ENCODE results near the gene JAZF1. TPM values are rescaled to one million over a fixed set of nuclear protein-coding genes. Genes with fewer than 3 reads are reported as not detected.

JAZF1 gene
- total and polyA plus RNA-seq, 3 donors from 2014 or later, result 38.5 to 51.0 (median 46.4) TPM

- intact Hi-C loops (cut with DNase I; ENCODE audit: low total_unique reads), result loop anchor here (10.0 kb wide), 1 partner anchor 736 kb away; no protein-coding TSS in a partner anchor
- Histone ChIP-seq H3K27me3 (no peaks in the 10 kb centered on the region), H3K4me1 (no peaks in the 10 kb centered on the region), H3K27ac (no peak overlapping the region), H3K4me3 (no peak overlapping the region), H3K9me3 (no peaks in the 10 kb centered on the region), H3K36me3 (ENCODE audit: low read depth, missing control alignments) (no peaks in the 10 kb centered on the region)
- TF ChIP-seq CTCF (IDR thresholded peaks at IDR 0.05), result no peak
- TF ChIP-seq POLR2A (IDR thresholded peaks at IDR 0.05), result no peak
- DNase-seq, result no peak
Measured at GRCh38 chr7:27930910-27931476, 249.6 kb downstream of the JAZF1 start.

GRCh38 chr7:27929127-27929526 is 251.5 kb downstream of the JAZF1 start:
- whole genome bisulfite sequencing, 2 donors, result 88 to 93% methylated on average over 3 of the region's 3 CpGs
- H3K9me3 ChIP-seq, result no peaks in the 10 kb centered on the region
- no peaks in the 10 kb centered on the region for H3K27me3 ChIP-seq
- no peaks in the 10 kb centered on the region for H3K4me1 ChIP-seq
- H3K4me3 ChIP-seq, result no peak overlapping the region
- no peak overlapping the region for H3K27ac ChIP-seq
- no peaks in the 10 kb centered on the region for H3K36me3 ChIP-seq (ENCODE audit: low read depth, missing control alignments)
- intact Hi-C loops (cut with DNase I; ENCODE audit: low total_unique reads), result no loop called here
- TF ChIP-seq POLR2A (IDR thresholded peaks at IDR 0.05) (no peak), CTCF (IDR thresholded peaks at IDR 0.05) (no peak)
- no peak for DNase-seq

- Histone ChIP-seq H3K4me3 (no peak overlapping the region), H3K36me3 (ENCODE audit: low read depth, missing control alignments) (no peaks in the 10 kb centered on the region), H3K27ac (no peak overlapping the region), H3K27me3 (no peaks in the 10 kb centered on the region), H3K4me1 (peaks cover 5% of the 10 kb centered on the region), H3K9me3 (no peaks in the 10 kb centered on the region)
- DNase-seq, result no peak
- intact Hi-C loops (cut with DNase I; ENCODE audit: low total_unique reads), result no loop called here
- TF ChIP-seq POLR2A (IDR thresholded peaks at IDR 0.05) (no peak), CTCF (IDR thresholded peaks at IDR 0.05) (no peak)
Measured at GRCh38 chr7:27928001-27928400, 252.6 kb downstream of the JAZF1 start.

- H3K27ac ChIP-seq, result no peak overlapping the region
- WGBS, 2 donors, result 94 to 95% methylated on average over 6 of the region's 6 CpGs
- TF ChIP-seq POLR2A (IDR thresholded peaks at IDR 0.05) (no peak), CTCF (IDR thresholded peaks at IDR 0.05) (no peak)
- H3K4me1 ChIP-seq, result peaks cover 5% of the 10 kb centered on the region
- no peaks in the 10 kb centered on the region for H3K36me3 ChIP-seq (ENCODE audit: low read depth, missing control alignments)
- no peaks in the 10 kb centered on the region for H3K27me3 ChIP-seq
- no peak for DNase-seq
- no peak overlapping the region for H3K4me3 ChIP-seq
- no peaks in the 10 kb centered on the region for H3K9me3 ChIP-seq
- intact Hi-C loops (cut with DNase I; ENCODE audit: low total_unique reads), result no loop called here
Measured at GRCh38 chr7:27925573-27926201, 254.9 kb downstream of the JAZF1 start.

GRCh38 chr7:27923642-27923980 is 257.0 kb downstream of the JAZF1 start:
- 73 to 77% methylated on average over 4 of the region's 4 CpGs for WGBS, 2 donors
- Histone ChIP-seq H3K9me3 (no peaks in the 10 kb centered on the region), H3K36me3 (ENCODE audit: low read depth, missing control alignments) (no peaks in the 10 kb centered on the region), H3K27ac (no peak overlapping the region), H3K4me1 (peaks cover 5% of the 10 kb centered on the region), H3K4me3 (no peak overlapping the region), H3K27me3 (no peaks in the 10 kb centered on the region)
- no peak for DNase-seq
- intact Hi-C loops (cut with DNase I; ENCODE audit: low total_unique reads), result no loop called here
- TF ChIP-seq CTCF (IDR thresholded peaks at IDR 0.05) (no peak), POLR2A (IDR thresholded peaks at IDR 0.05) (no peak)

Measured in testis (tissue), 3 donors.